ENCODE results near the gene CXCR1.
"Not testable (repeated sequence)": the region's sequence is repeated elsewhere in the genome, so short reads cannot be mapped to it uniquely, and the experiment has no call there.

The CXCR1 gene

GRCh38 chr2:218130377-218130776 is 36.4 kb downstream of the CXCR1 start:
- Histone ChIP-seq H3K9ac (ENCODE audit: low read depth, low read length) (no peak overlapping the region), H3K36me3 (ENCODE audit: control insufficient read depth, insufficient read depth, low read length) (no peaks in the 10 kb centered on the region), H3K27me3 (ENCODE audit: control insufficient read depth, insufficient read depth, low read length) (no peaks in the 10 kb centered on the region)

GRCh38 chr2:218129458-218130135 is 37.2 kb downstream of the CXCR1 start:
- peaks cover 12% of the 10 kb centered on the region; the same call in 1 of the 2 replicates for H3K4me1 ChIP-seq (ENCODE audit: control insufficient read depth, insufficient read depth, low read length)
- no peaks in the 10 kb centered on the region for H3K27me3 ChIP-seq (ENCODE audit: control insufficient read depth, insufficient read depth, low read length)
- H3K9me3 ChIP-seq (ENCODE audit: control insufficient read depth, insufficient read depth, low read length): no peaks in the 10 kb centered on the region
- no peak overlapping the region for H3K4me3 ChIP-seq (ENCODE audit: low read depth, low read length)
- no peak overlapping the region for H3K27ac ChIP-seq (ENCODE audit: low read depth, low read length)
- H3K9ac ChIP-seq (ENCODE audit: low read depth, low read length): no peak overlapping the region
- no peaks in the 10 kb centered on the region for H3K36me3 ChIP-seq (ENCODE audit: control insufficient read depth, insufficient read depth, low read length)

More at GRCh38 chr2:218130377-218130776, 36.4 kb downstream of the CXCR1 start:
- Histone ChIP-seq H3K27ac (ENCODE audit: low read depth, low read length) (no peak overlapping the region), H3K4me1 (ENCODE audit: control insufficient read depth, insufficient read depth, low read length) (peaks cover 7% of the 10 kb centered on the region; the same call in 1 of the 2 replicates), H3K4me3 (ENCODE audit: low read depth, low read length) (no peak overlapping the region), H3K9me3 (ENCODE audit: control insufficient read depth, insufficient read depth, low read length) (no peaks in the 10 kb centered on the region)

GRCh38 chr2:218128781-218129457 is 37.8 kb downstream of the CXCR1 start:
- no peak overlapping the region for H3K4me3 ChIP-seq (ENCODE audit: low read depth, low read length)

GRCh38 chr2:218127929-218128455 is 38.8 kb downstream of the CXCR1 start:
- H3K27ac ChIP-seq (ENCODE audit: low read depth, low read length): no peak overlapping the region
- H3K27me3 ChIP-seq (ENCODE audit: control insufficient read depth, insufficient read depth, low read length): no peaks in the 10 kb centered on the region
- peaks cover 12% of the 10 kb centered on the region; the same call in 1 of the 2 replicates for H3K4me1 ChIP-seq (ENCODE audit: control insufficient read depth, insufficient read depth, low read length)
- H3K36me3 ChIP-seq (ENCODE audit: control insufficient read depth, insufficient read depth, low read length): no peaks in the 10 kb centered on the region
- H3K9me3 ChIP-seq (ENCODE audit: control insufficient read depth, insufficient read depth, low read length): no peaks in the 10 kb centered on the region
- no peak overlapping the region for H3K9ac ChIP-seq (ENCODE audit: low read depth, low read length)
- H3K4me3 ChIP-seq (ENCODE audit: low read depth, low read length): no peak overlapping the region

More at GRCh38 chr2:218128781-218129457, 37.8 kb downstream of the CXCR1 start:
- Histone ChIP-seq H3K4me1 (ENCODE audit: control insufficient read depth, insufficient read depth, low read length) (peaks cover 12% of the 10 kb centered on the region; the same call in 1 of the 2 replicates), H3K9ac (ENCODE audit: low read depth, low read length) (no peak overlapping the region), H3K9me3 (ENCODE audit: control insufficient read depth, insufficient read depth, low read length) (no peaks in the 10 kb centered on the region), H3K27me3 (ENCODE audit: control insufficient read depth, insufficient read depth, low read length) (no peaks in the 10 kb centered on the region), H3K36me3 (ENCODE audit: control insufficient read depth, insufficient read depth, low read length) (no peaks in the 10 kb centered on the region), H3K27ac (ENCODE audit: low read depth, low read length) (no peak overlapping the region)

GRCh38 chr2:218125626-218126080 is 41.1 kb downstream of the CXCR1 start, which contains the start of gene CXCR2:
Gene CXCR2, plus strand, starts transcription at chr2:218126028. Its CDS starts 8,774 bp downstream, at chr2:218134802.
- no peak within 1 kb of the TSS for H3K4me3 ChIP-seq (ENCODE audit: low read depth, low read length)
- H3K9me3 ChIP-seq (ENCODE audit: control insufficient read depth, insufficient read depth, low read length): no peaks in the 10 kb centered on the region
- no peak within 1 kb of the TSS for H3K9ac ChIP-seq (ENCODE audit: low read depth, low read length)
- H3K27ac ChIP-seq (ENCODE audit: low read depth, low read length): no peak within 1 kb of the TSS
- H3K36me3 ChIP-seq (ENCODE audit: control insufficient read depth, insufficient read depth, low read length): no peaks in the 10 kb centered on the region
- H3K4me1 ChIP-seq (ENCODE audit: control insufficient read depth, insufficient read depth, low read length): peaks cover 12% of the 10 kb centered on the region; the same call in 1 of the 2 replicates
- no peaks in the 10 kb centered on the region for H3K27me3 ChIP-seq (ENCODE audit: control insufficient read depth, insufficient read depth, low read length)

GRCh38 chr2:218125095-218125494 is 41.7 kb downstream of the CXCR1 start:
- no peak overlapping the region for H3K9ac ChIP-seq (ENCODE audit: low read depth, low read length)
- no peaks in the 10 kb centered on the region for H3K9me3 ChIP-seq (ENCODE audit: control insufficient read depth, insufficient read depth, low read length)

GRCh38 chr2:218123986-218124385 is 42.8 kb downstream of the CXCR1 start:
- no peak overlapping the region for H3K4me3 ChIP-seq (ENCODE audit: low read depth, low read length)
- H3K27ac ChIP-seq (ENCODE audit: low read depth, low read length): no peak overlapping the region
- no peaks in the 10 kb centered on the region for H3K9me3 ChIP-seq (ENCODE audit: control insufficient read depth, insufficient read depth, low read length)
- no peak overlapping the region for H3K9ac ChIP-seq (ENCODE audit: low read depth, low read length)
- H3K27me3 ChIP-seq (ENCODE audit: control insufficient read depth, insufficient read depth, low read length): no peaks in the 10 kb centered on the region
- no peaks in the 10 kb centered on the region for H3K36me3 ChIP-seq (ENCODE audit: control insufficient read depth, insufficient read depth, low read length)
- peaks cover 12% of the 10 kb centered on the region; the same call in 1 of the 2 replicates for H3K4me1 ChIP-seq (ENCODE audit: control insufficient read depth, insufficient read depth, low read length)

More at GRCh38 chr2:218125095-218125494, 41.7 kb downstream of the CXCR1 start:
- Histone ChIP-seq H3K27ac (ENCODE audit: low read depth, low read length) (no peak overlapping the region), H3K4me3 (ENCODE audit: low read depth, low read length) (no peak overlapping the region), H3K36me3 (ENCODE audit: control insufficient read depth, insufficient read depth, low read length) (no peaks in the 10 kb centered on the region), H3K27me3 (ENCODE audit: control insufficient read depth, insufficient read depth, low read length) (no peaks in the 10 kb centered on the region), H3K4me1 (ENCODE audit: control insufficient read depth, insufficient read depth, low read length) (peaks cover 12% of the 10 kb centered on the region; the same call in 1 of the 2 replicates)

- peaks cover 12% of the 10 kb centered on the region; the same call in 1 of the 2 replicates for H3K4me1 ChIP-seq (ENCODE audit: control insufficient read depth, insufficient read depth, low read length)
- H3K4me3 ChIP-seq (ENCODE audit: low read depth, low read length); H3K27ac ChIP-seq (ENCODE audit: low read depth, low read length); H3K36me3 ChIP-seq (ENCODE audit: control insufficient read depth, insufficient read depth, low read length); H3K9ac ChIP-seq (ENCODE audit: low read depth, low read length); H3K9me3 ChIP-seq (ENCODE audit: control insufficient read depth, insufficient read depth, low read length); H3K27me3 ChIP-seq (ENCODE audit: control insufficient read depth, insufficient read depth, low read length): not testable (repeated sequence)
Measured at GRCh38 chr2:218122286-218122685, 44.5 kb downstream of the CXCR1 start.

GRCh38 chr2:218121789-218122188 is 45.0 kb downstream of the CXCR1 start:
- peaks cover 12% of the 10 kb centered on the region; the same call in 1 of the 2 replicates for H3K4me1 ChIP-seq (ENCODE audit: control insufficient read depth, insufficient read depth, low read length)
- not testable (repeated sequence) for H3K9ac ChIP-seq (ENCODE audit: low read depth, low read length); H3K4me3 ChIP-seq (ENCODE audit: low read depth, low read length); H3K27me3 ChIP-seq (ENCODE audit: control insufficient read depth, insufficient read depth, low read length); H3K27ac ChIP-seq (ENCODE audit: low read depth, low read length); H3K9me3 ChIP-seq (ENCODE audit: control insufficient read depth, insufficient read depth, low read length); H3K36me3 ChIP-seq (ENCODE audit: control insufficient read depth, insufficient read depth, low read length)
